SJCRH30 (cell line): ENCODE measurements around the gene CTBS. TPM values are rescaled to one million over a fixed set of nuclear protein-coding genes. Genes with fewer than 3 reads are reported as not detected.
"Not testable (repeated sequence)": the region's sequence is repeated elsewhere in the genome, so short reads cannot be mapped to it uniquely, and the experiment has no call there.

Experiments used
- DNase-seq, 2 experiments: peaks; one replicate each; pipeline ENCODE4 v3.0.0-alpha.2; 2015 to 2020
- H3K27ac ChIP-seq: fragments of 250-450 bp; sonication (Bioruptor Pico); 2 replicates; pipeline ENCODE4 v1.5.1; 2020; ENCODE audit warnings: mild to moderate bottlenecking, moderate library complexity
- H3K27me3 ChIP-seq: fragments of 250-450 bp; sonication (Bioruptor Pico); 2 replicates; pipeline ENCODE4 v1.5.1; 2020; ENCODE audit warnings: mild to moderate bottlenecking, moderate library complexity
- H3K36me3 ChIP-seq: fragments of 250-450 bp; sonication (Bioruptor Pico); 2 replicates; pipeline ENCODE4 v1.5.1; 2020; ENCODE audit warnings: mild to moderate bottlenecking, moderate library complexity
- H3K4me1 ChIP-seq: fragments of 250-450 bp; sonication (Bioruptor Pico); 2 replicates; pipeline ENCODE4 v1.5.1; 2020; ENCODE audit warnings: mild to moderate bottlenecking, moderate library complexity
- H3K4me3 ChIP-seq: fragments of 250-450 bp; sonication (Bioruptor Pico); 2 replicates; pipeline ENCODE4 v1.5.1; 2020; ENCODE audit warnings: mild to moderate bottlenecking, moderate library complexity
- H3K9me3 ChIP-seq: fragments of 250-450 bp; sonication (Bioruptor Pico); replicated peaks from 2 replicates; pipeline ENCODE4 v1.5.1; 2020; ENCODE audit warnings: mild to moderate bottlenecking, moderate library complexity
- total RNA-seq: library from RNA; depleted of rRNA; stranded (reverse); fragments of >200 nt; shearing (Covaris generic); gene quantifications from 2 replicates; pipeline ENCODE4 v1.2.3, GENCODE V29; 2014

Gene CTBS
- total RNA-seq, 1 experiment from 2014 or later, result 5.3 TPM

- Histone ChIP-seq H3K27me3 (no peaks in the 10 kb centered on the region), H3K36me3 (no peaks in the 10 kb centered on the region), H3K4me1 (peaks cover 3% of the 10 kb centered on the region; the same call in 1 of the 2 replicates), H3K27ac (no peak overlapping the region), H3K9me3 (no peaks in the 10 kb centered on the region), H3K4me3 (no peak overlapping the region)
- DNase-seq, result no peak
Observed at GRCh38 chr1:84570436-84571149, 3.6 kb downstream of the CTBS start.

DNA sequence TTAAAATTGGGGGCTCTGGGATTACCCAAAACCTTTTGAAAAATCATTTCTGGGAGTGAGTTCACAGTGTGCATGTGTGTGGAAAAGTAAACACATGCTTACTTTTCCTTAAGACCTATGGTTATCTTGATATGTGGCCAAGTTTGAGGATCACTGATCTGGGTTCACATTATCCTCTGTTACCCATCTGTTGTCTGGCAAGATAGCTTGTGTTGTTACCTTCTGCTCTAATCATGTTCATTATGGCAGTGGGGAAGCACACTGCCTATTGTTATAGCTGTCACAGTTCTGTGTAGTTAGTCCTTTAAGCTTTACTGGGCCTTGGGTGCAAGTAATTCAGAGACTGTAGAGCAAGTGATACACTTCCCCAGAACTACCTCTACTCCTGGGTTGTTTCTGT lies 5.0 kb downstream of the CTBS start:
- H3K27ac ChIP-seq, result no peak overlapping the region
- no peak overlapping the region for H3K4me3 ChIP-seq
- no peaks in the 10 kb centered on the region for H3K36me3 ChIP-seq
- no peaks in the 10 kb centered on the region for H3K27me3 ChIP-seq
- H3K9me3 ChIP-seq, result no peaks in the 10 kb centered on the region
- H3K4me1 ChIP-seq, result peaks cover 3% of the 10 kb centered on the region; the same call in 1 of the 2 replicates
- DNase-seq, result no peak

GRCh38 chr1:84550826-84551225 lies 23.4 kb downstream of the CTBS start:
- Histone ChIP-seq H3K4me1 (no peaks in the 10 kb centered on the region), H3K27ac (no peak overlapping the region), H3K4me3 (no peak overlapping the region), H3K36me3 (no peaks in the 10 kb centered on the region), H3K9me3 (no peaks in the 10 kb centered on the region), H3K27me3 (no peaks in the 10 kb centered on the region)
- DNase-seq, result no peak

GRCh38 chr1:84541679-84542078 lies 32.6 kb downstream of the CTBS start:
- no peak overlapping the region for H3K4me3 ChIP-seq
- no peaks in the 10 kb centered on the region for H3K4me1 ChIP-seq
- H3K27ac ChIP-seq, result no peak overlapping the region
- DNase-seq, result peak in 1 of 2 experiments; percentile 29
- H3K27me3 ChIP-seq, result no peaks in the 10 kb centered on the region
- H3K9me3 ChIP-seq, result no peaks in the 10 kb centered on the region
- no peaks in the 10 kb centered on the region for H3K36me3 ChIP-seq

DNA sequence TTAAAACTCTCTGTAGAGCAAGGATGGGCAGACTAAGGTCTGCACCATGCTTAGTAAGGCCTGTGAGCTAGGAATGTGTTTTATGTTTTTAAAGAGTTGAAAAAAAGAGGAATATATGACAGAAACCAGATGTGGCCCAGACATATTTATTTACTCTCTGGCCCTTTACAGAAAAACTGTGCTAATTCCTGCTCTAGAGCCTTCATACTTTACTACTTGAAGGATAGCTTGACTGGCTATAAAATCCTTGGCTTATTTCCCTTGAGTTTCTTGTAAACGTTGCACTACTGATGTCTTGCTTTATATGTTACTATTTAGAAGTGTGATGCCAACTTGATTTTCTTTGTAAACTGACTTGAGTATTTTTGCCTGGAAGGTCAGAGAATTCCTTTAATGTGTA lies 33.5 kb downstream of the CTBS start:
- Histone ChIP-seq H3K27ac (no peak overlapping the region), H3K36me3 (no peaks in the 10 kb centered on the region), H3K4me1 (no peaks in the 10 kb centered on the region), H3K9me3 (no peaks in the 10 kb centered on the region), H3K27me3 (no peaks in the 10 kb centered on the region), H3K4me3 (no peak overlapping the region)
- DNase-seq, result no peak

GRCh38 chr1:84539972-84540371 lies 34.3 kb downstream of the CTBS start:
- Histone ChIP-seq H3K36me3 (no peaks in the 10 kb centered on the region), H3K4me1 (no peaks in the 10 kb centered on the region), H3K9me3 (no peaks in the 10 kb centered on the region), H3K4me3 (no peak overlapping the region), H3K27me3 (no peaks in the 10 kb centered on the region), H3K27ac (no peak overlapping the region)
- DNase-seq, result no peak

DNA sequence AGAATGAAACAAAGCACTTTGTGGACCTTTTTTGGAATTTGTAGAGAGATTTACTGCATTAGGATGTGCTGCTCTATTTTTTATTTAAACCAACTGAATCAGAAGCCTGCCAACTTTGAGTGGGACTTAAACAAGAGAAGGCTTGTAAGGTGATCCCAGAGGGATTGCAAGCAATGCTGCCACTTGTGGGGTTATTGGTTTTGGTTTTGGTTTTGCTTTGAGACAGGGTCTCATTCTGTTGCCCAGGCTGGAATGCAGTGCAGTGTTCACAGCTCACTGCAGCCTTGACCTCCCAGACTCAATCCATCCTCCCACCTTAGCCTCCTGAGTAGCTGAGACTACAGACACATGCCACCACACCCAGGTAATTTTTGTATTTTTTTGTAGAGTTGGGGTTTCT lies 35.6 kb downstream of the CTBS start:
- no peaks in the 10 kb centered on the region for H3K36me3 ChIP-seq
- H3K27me3 ChIP-seq, result no peaks in the 10 kb centered on the region
- no peak overlapping the region for H3K27ac ChIP-seq
- H3K4me1 ChIP-seq, result no peaks in the 10 kb centered on the region
- peak in 1 of 2 experiments; percentile 3 for DNase-seq
- no peaks in the 10 kb centered on the region for H3K9me3 ChIP-seq
- H3K4me3 ChIP-seq, result no peak overlapping the region

- no peak for DNase-seq
- no peak overlapping the region for H3K4me3 ChIP-seq
- H3K4me1 ChIP-seq, result no peaks in the 10 kb centered on the region
- no peaks in the 10 kb centered on the region for H3K36me3 ChIP-seq
- no peaks in the 10 kb centered on the region for H3K9me3 ChIP-seq
- H3K27ac ChIP-seq, result no peak overlapping the region
- H3K27me3 ChIP-seq, result no peaks in the 10 kb centered on the region
Observed at GRCh38 chr1:84525779-84526178, 48.5 kb downstream of the CTBS start.

DNA sequence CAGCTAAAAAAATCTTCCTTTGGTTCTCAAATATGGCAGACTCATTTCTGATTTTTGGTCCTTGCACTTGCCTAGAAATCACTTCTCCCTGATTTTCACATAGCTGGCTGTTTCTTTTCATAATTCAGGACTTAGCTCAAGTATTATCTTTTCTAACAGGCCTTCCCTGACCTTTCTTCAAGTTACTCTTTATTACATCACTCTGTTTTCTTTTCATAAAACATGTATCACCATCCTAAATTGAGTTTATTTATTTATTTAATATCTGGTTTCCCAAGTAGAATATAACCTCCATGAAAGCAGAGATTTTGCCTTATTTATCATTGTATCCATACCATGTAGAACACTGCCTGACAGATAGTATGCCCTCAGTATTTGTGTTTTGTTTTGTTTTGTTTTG lies 49.6 kb downstream of the CTBS start:
- Histone ChIP-seq H3K27me3 (no peaks in the 10 kb centered on the region), H3K4me3 (no peak overlapping the region), H3K9me3 (no peaks in the 10 kb centered on the region)

DNA sequence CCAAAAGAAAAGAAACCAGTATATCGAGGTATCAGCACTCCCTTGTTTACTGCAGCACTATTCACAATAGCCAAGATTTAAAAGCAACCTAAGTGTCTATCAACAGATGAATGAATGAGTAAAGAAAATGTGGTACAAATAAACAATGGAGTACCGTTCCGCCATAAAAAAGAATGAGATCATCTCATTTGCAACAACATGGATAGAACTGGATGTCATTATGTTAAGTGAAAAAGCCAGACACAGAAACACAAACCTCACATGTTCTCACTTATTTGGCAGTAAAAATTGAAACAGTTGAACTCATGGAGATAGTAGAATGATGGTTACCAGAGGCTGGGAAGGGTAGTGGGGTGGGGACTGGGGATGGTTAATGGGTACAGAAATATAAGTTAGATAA lies 63.6 kb downstream of the CTBS start:
- H3K9me3 ChIP-seq, result no peaks in the 10 kb centered on the region
- H3K4me1 ChIP-seq, result peaks cover 5% of the 10 kb centered on the region; the same call in 1 of the 2 replicates
- H3K4me3 ChIP-seq, result no peak overlapping the region
- no peak overlapping the region for H3K27ac ChIP-seq
- no peaks in the 10 kb centered on the region for H3K27me3 ChIP-seq
- DNase-seq, result no peak
- no peaks in the 10 kb centered on the region for H3K36me3 ChIP-seq

More for the DNA sequence above, 49.6 kb downstream of the CTBS start:
- H3K4me1 ChIP-seq, result no peaks in the 10 kb centered on the region
- no peak for DNase-seq
- no peaks in the 10 kb centered on the region for H3K36me3 ChIP-seq
- H3K27ac ChIP-seq, result no peak overlapping the region

- Histone ChIP-seq H3K4me3 (no peak overlapping the region), H3K9me3 (no peaks in the 10 kb centered on the region), H3K27ac (no peak overlapping the region), H3K36me3 (no peaks in the 10 kb centered on the region), H3K27me3 (no peaks in the 10 kb centered on the region), H3K4me1 (peaks cover 5% of the 10 kb centered on the region; the same call in 1 of the 2 replicates)
- no peak for DNase-seq
Observed at GRCh38 chr1:84510165-84510564, 64.1 kb downstream of the CTBS start.

GRCh38 chr1:84509029-84509428 lies 65.2 kb downstream of the CTBS start:
- no peak for DNase-seq
- Histone ChIP-seq H3K9me3 (no peaks in the 10 kb centered on the region), H3K27ac (no peak overlapping the region), H3K4me3 (no peak overlapping the region), H3K27me3 (no peaks in the 10 kb centered on the region), H3K36me3 (no peaks in the 10 kb centered on the region), H3K4me1 (peaks cover 6% of the 10 kb centered on the region)

GRCh38 chr1:84508510-84508909 lies 65.7 kb downstream of the CTBS start:
- Histone ChIP-seq H3K9me3 (no peaks in the 10 kb centered on the region), H3K4me1 (peaks cover 9% of the 10 kb centered on the region), H3K36me3 (0 out of 2 replicates have a peak, but pooled peaks cover 3% of the 10 kb centered on the region), H3K27me3 (no peaks in the 10 kb centered on the region), H3K27ac (no peak overlapping the region), H3K4me3 (no peak overlapping the region)
- DNase-seq, result no peak

GRCh38 chr1:84507887-84508286 lies 66.4 kb downstream of the CTBS start:
- not testable (repeated sequence) for DNase-seq, H3K4me3 ChIP-seq, H3K27ac ChIP-seq, H3K27me3 ChIP-seq, H3K9me3 ChIP-seq, H3K36me3 ChIP-seq
- peaks cover 12% of the 10 kb centered on the region for H3K4me1 ChIP-seq

DNA sequence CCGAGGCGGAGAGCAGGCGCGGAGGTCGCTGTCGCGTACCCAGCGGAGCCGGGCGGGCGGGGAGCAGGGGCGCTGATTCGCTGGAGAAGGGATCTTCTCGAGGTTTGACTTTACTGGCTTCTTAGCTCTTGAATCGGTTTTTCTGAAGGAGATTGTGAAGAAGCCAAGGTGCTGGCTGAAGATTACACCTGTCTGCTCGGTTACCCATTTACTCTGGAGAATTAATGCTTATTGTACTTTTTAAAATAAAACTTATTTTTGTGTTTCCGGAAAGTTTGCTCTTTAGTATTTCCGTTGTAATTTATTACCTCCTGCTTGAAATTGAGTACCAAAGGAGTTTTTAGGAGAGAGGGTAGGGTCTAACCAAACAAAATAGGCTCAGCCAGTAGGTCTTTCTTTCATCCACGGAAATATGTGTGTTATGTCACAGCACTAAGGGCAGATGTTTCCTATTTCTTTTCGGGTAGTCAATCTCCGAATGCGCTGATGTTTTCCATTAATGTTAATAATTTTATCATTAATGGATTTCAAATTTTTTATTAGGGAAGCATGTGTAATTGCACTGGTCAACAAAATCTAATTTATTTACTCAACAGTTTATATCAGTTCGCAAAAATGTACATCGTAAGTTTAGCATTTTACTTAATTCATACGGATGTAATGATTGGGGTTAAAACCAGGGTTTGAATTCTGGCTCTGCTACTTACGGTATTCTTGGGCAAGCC lies 67.3 kb downstream of the CTBS start:
- Histone ChIP-seq H3K9me3 (no peaks in the 10 kb centered on the region), H3K36me3 (peaks cover 6% of the 10 kb centered on the region), H3K27ac (peak overlapping the region; percentile 82), H3K27me3 (no peaks in the 10 kb centered on the region), H3K4me1 (peaks cover 12% of the 10 kb centered on the region), H3K4me3 (peak overlapping the region; percentile 76)
- no peak for DNase-seq
